OCI-LY3 (cell line): ENCODE data around the gene PARD3B.

ENCODE experiments used
- CTCF ChIP-seq: fragments of 200-600, 300-600 bp; sonication (generic); IDR thresholded peaks from 2 replicates; pipeline ENCODE4 v1.5.1; 2014; ENCODE audit warnings: antibody characterized with exemption, low read length, low read depth
- EZH2phosphoT487 ChIP-seq: fragments of 200-600 bp; shearing (Covaris generic); IDR thresholded peaks from 2 replicates; pipeline ENCODE4 v1.6.1; 2018; ENCODE audit warnings: antibody characterized with exemption, mixed run types, low read depth

- no peak for TF ChIP-seq CTCF
- no peak for TF ChIP-seq EZH2phosphoT487
Observed at GRCh38 chr2:204862809-204863208, 317.5 kb downstream of the PARD3B start.
